ENCODE measurements around the gene GNGT2.

The GNGT2 gene

DNA sequence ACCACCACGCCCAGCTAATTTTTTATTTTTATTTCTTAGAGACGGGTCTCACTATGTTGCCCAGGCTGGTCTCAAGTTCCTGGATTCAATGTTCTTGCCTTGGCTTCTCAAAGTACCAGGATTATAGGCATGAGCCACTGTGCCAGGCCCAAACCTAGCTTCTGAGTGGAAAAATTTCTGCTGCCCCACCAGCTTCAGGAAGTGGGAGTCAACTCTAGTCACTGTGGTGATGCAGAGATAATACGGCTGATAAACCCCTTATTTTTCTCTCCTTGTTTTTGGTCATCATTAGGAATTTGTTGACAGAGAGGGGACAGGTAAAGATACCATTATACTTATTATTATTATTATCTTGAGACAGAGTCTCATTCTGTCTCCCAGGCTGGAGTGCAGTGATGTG, 48.0 kb upstream of the GNGT2 start:
- Histone ChIP-seq H3K9me3 (ENCODE audit: control insufficient read depth, insufficient read depth, low read depth, low read length) (no peaks in the 10 kb centered on the region), H3K27ac (ENCODE audit: extremely low read depth, low read depth, low read length) (no peak overlapping the region), H3K36me3 (ENCODE audit: control insufficient read depth in 2 of 2, insufficient read depth in 1 of 2, low read length in 2 of 2) (no peaks in the 10 kb centered on the region), H3K4me3 (ENCODE audit: low read depth, low read length) (no peak overlapping the region), H3K4me1 (ENCODE audit: control insufficient read depth, insufficient read depth, low read length) (peaks cover 4% of the 10 kb centered on the region; the same call in 1 of the 2 replicates)
- TF ChIP-seq, protein P1, sequence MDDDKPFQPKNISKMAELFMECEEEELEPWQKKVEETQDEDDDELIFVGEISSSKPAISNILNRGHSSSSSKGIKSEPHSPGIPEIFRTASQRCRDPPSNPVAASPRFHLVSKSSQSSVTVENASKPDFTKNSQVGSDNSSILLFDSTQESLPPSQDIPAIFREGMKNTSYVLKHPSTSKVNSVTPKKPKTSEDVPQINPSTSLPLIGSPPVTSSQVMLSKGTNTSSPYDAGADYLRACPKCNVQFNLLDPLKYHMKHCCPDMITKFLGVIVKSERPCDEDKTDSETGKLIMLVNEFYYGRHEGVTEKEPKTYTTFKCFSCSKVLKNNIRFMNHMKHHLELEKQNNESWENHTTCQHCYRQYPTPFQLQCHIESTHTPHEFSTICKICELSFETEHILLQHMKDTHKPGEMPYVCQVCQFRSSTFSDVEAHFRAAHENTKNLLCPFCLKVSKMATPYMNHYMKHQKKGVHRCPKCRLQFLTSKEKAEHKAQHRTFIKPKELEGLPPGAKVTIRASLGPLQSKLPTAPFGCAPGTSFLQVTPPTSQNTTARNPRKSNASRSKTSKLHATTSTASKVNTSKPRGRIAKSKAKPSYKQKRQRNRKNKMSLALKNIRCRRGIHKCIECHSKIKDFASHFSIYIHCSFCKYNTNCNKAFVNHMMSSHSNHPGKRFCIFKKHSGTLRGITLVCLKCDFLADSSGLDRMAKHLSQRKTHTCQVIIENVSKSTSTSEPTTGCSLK (tag by site-specific recombination; IDR thresholded peaks at IDR 0.05): no peak
- TF ChIP-seq ZNF558 (tag by site-specific recombination; IDR thresholded peaks at IDR 0.05): no peak
- TF ChIP-seq ZNF416 (tag by site-specific recombination; IDR thresholded peaks at IDR 0.05): no peak
- TF ChIP-seq ZNF544 (tag by site-specific recombination; IDR thresholded peaks at IDR 0.05): no peak
- TF ChIP-seq ZNF654 (tag by site-specific recombination; IDR thresholded peaks at IDR 0.05; ENCODE audit: low read depth): no peak
- TF ChIP-seq ZNF510 (tag by site-specific recombination; IDR thresholded peaks at IDR 0.05; ENCODE audit: insufficient replicate concordance): no peak
- no peak for TF ChIP-seq ZBTB26 (tag by site-specific recombination; optimal IDR thresholded peaks at IDR 0.05)
- TF ChIP-seq ZNF184 (tag by site-specific recombination; IDR thresholded peaks at IDR 0.05): no peak
- ChIA-PET POLR2A (no interaction called here), CTCF (interaction anchor here (1.0 kb wide), 1 partner anchor 32 kb away, joined by 6 read pairs; no protein-coding TSS in a partner anchor)

- POLR2A ChIA-PET: no interaction called here
- no peak for TF ChIP-seq TSHZ1 (tag by site-specific recombination; IDR thresholded peaks at IDR 0.05; ENCODE audit: borderline replicate concordance)
- TF ChIP-seq ZFP69B (tag by site-specific recombination; IDR thresholded peaks at IDR 0.05): no peak
- no peak for TF ChIP-seq ZNF121 (tag by site-specific recombination; IDR thresholded peaks at IDR 0.05)
- no peak for TF ChIP-seq HOXC10 (CRISPR knock-in tag; IDR thresholded peaks at IDR 0.05)
- TF ChIP-seq ZNF530 (tag by site-specific recombination; IDR thresholded peaks at IDR 0.05; ENCODE audit: low read depth): no peak
- no peak for TF ChIP-seq ZNF354C (tag by site-specific recombination; IDR thresholded peaks at IDR 0.05; ENCODE audit: borderline replicate concordance, low read depth)
- TF ChIP-seq ZNF10 (tag by site-specific recombination; IDR thresholded peaks at IDR 0.05): no peak
- no peak for TF ChIP-seq ZBTB11 (tag by site-specific recombination; conservative IDR thresholded peaks at IDR 0.05; ENCODE audit: low read depth)
- no peak for TF ChIP-seq ZSCAN16 (tag by site-specific recombination; IDR thresholded peaks at IDR 0.05)
- TF ChIP-seq KLF10 (tag by site-specific recombination; IDR thresholded peaks at IDR 0.05): no peak
- no peak for TF ChIP-seq ZNF133 (tag by site-specific recombination; IDR thresholded peaks at IDR 0.05)
- TF ChIP-seq ZNF518A (tag by site-specific recombination; conservative IDR thresholded peaks at IDR 0.05; ENCODE audit: low read depth): no peak
These were observed 44.8 kb upstream of the GNGT2 start for GRCh38 chr17:49255125-49255524.

More at GRCh38 chr17:49255125-49255524, 44.8 kb upstream of the GNGT2 start:
- Histone ChIP-seq H3K27ac (ENCODE audit: extremely low read depth, low read depth, low read length) (no peak overlapping the region), H3K4me1 (ENCODE audit: control insufficient read depth, insufficient read depth, low read length) (no peaks in the 10 kb centered on the region), H3K9me3 (ENCODE audit: control insufficient read depth, insufficient read depth, low read depth, low read length) (no peaks in the 10 kb centered on the region), H3K36me3 (ENCODE audit: control insufficient read depth in 2 of 2, insufficient read depth in 1 of 2, low read length in 2 of 2) (no peaks in the 10 kb centered on the region), H3K4me3 (ENCODE audit: low read depth, low read length) (no peak overlapping the region)
- CTCF ChIA-PET: no interaction called here

Measured in HEK293 (cell line).